Astrocyte (in vitro differentiated cells and primary cell): ENCODE data around the gene LINS1. TPM values are rescaled to one million over a fixed set of nuclear protein-coding genes. Genes with fewer than 3 reads are reported as not detected.

ENCODE experiments used
- DNase-seq: peaks from one replicate; pipeline ENCODE4 v3.0.0-alpha.2; 2010; ENCODE audit warnings: low read depth
- FAIRE-seq: peaks from 2 replicates; lab custom pipeline; 2011; peaks lifted over from hg19 to GRCh38; lab: Jason Lieb, UNC
- H2AFZ ChIP-seq: 2 replicates; pipeline ENCODE4 v1.6.0; 2012; ENCODE audit warnings: low read depth, low read length, inconsistent platforms
- H3K27ac ChIP-seq: 2 replicates; pipeline ENCODE4 v1.5.1; 2011; ENCODE audit warnings: low read depth, low read length, inconsistent platforms
- H3K27me3 ChIP-seq: 2 replicates; pipeline ENCODE4 v1.6.0; 2011; ENCODE audit warnings: low read length, inconsistent platforms; ENCODE audit not compliant: insufficient read depth
- H3K36me3 ChIP-seq: 2 replicates; pipeline ENCODE4 v1.5.1; 2011; ENCODE audit warnings: low read length, inconsistent platforms; ENCODE audit not compliant: insufficient read depth
- H3K4me1 ChIP-seq: 2 replicates; pipeline ENCODE4 v1.5.1; 2011; ENCODE audit warnings: low read length, inconsistent platforms; ENCODE audit not compliant: insufficient read depth
- H3K4me2 ChIP-seq: 2 replicates; pipeline ENCODE4 v1.6.0; 2012; ENCODE audit warnings: low read length, inconsistent platforms
- H3K4me3 ChIP-seq: 2 replicates; pipeline ENCODE4 v1.5.1; 2011; ENCODE audit warnings: low read depth, mild to moderate bottlenecking, low read length, inconsistent platforms; ENCODE audit not compliant: insufficient read depth
- H3K79me2 ChIP-seq: 2 replicates; pipeline ENCODE4 v1.6.0; 2012; ENCODE audit warnings: mild to moderate bottlenecking, low read length, inconsistent platforms; ENCODE audit not compliant: insufficient read depth
- H3K9ac ChIP-seq: 2 replicates; pipeline ENCODE4 v1.6.0; 2012; ENCODE audit warnings: mild to moderate bottlenecking, low read length, inconsistent platforms
- H3K9me3 ChIP-seq: 2 replicates; pipeline ENCODE4 v1.5.1; 2012; ENCODE audit warnings: low read depth, mild to moderate bottlenecking, low read length, inconsistent platforms; ENCODE audit not compliant: insufficient read depth
- H4K20me1 ChIP-seq: 2 replicates; pipeline ENCODE4 v1.6.0; 2012; ENCODE audit warnings: low read length, inconsistent platforms; ENCODE audit not compliant: insufficient read depth
- H3K27ac Mint-ChIP-seq: one replicate; pipeline ENCODE4 v1.8.0; 2021; ENCODE audit warnings: mild to moderate bottlenecking, mixed read lengths; ENCODE audit not compliant: unreplicated experiment
- H3K27me3 Mint-ChIP-seq: one replicate; pipeline ENCODE4 v1.8.0; 2021; ENCODE audit warnings: low read depth, mixed read lengths; ENCODE audit not compliant: unreplicated experiment
- H3K36me3 Mint-ChIP-seq: one replicate; pipeline ENCODE4 v1.8.0; 2021; ENCODE audit warnings: low read depth, mixed read lengths; ENCODE audit not compliant: unreplicated experiment
- H3K4me1 Mint-ChIP-seq: one replicate; pipeline ENCODE4 v1.8.0; 2021; ENCODE audit warnings: low read depth, mixed read lengths; ENCODE audit not compliant: unreplicated experiment
- H3K4me3 Mint-ChIP-seq: one replicate; pipeline ENCODE4 v1.8.0; 2021; ENCODE audit warnings: mild to moderate bottlenecking, moderate library complexity, mixed read lengths; ENCODE audit not compliant: unreplicated experiment
- H3K9me3 Mint-ChIP-seq: one replicate; pipeline ENCODE4 v1.8.0; 2021; ENCODE audit warnings: mild to moderate bottlenecking, mixed read lengths; ENCODE audit not compliant: unreplicated experiment
- CTCF ChIP-seq: IDR thresholded peaks from 2 replicates; pipeline ENCODE4 v1.5.1; 2011; ENCODE audit warnings: low read depth, mild to moderate bottlenecking, inconsistent platforms, low read length, moderate library complexity; ENCODE audit not compliant: insufficient read depth
- EZH2 ChIP-seq: IDR thresholded peaks from 2 replicates; pipeline ENCODE4 v1.6.1; 2012; ENCODE audit warnings: mild to moderate bottlenecking, low read length, inconsistent platforms; ENCODE audit not compliant: insufficient read depth
- total RNA-seq: library from RNA; stranded (reverse); gene quantifications from 2 replicates; pipeline ENCODE4 v1.2.1, GENCODE V29; 2021

Gene LINS1
- total RNA-seq, 1 donor from 2014 or later: 10.7 TPM

GRCh38 chr15:100628746-100629145 is 26.8 kb upstream of the LINS1 start:
- no peak overlapping the region for H3K27ac Mint-ChIP-seq

GRCh38 chr15:100627789-100628395 is 25.9 kb upstream of the LINS1 start:
- peak; percentile 52 for FAIRE-seq
- no peak overlapping the region for H3K4me3 ChIP-seq
- no peak overlapping the region for H3K9ac ChIP-seq
- no peak overlapping the region for H3K4me2 ChIP-seq
- no peak for TF ChIP-seq EZH2
- TF ChIP-seq CTCF: peak; percentile 82
- no peaks in the 10 kb centered on the region for H3K9me3 Mint-ChIP-seq
- H3K4me1 ChIP-seq: no peaks in the 10 kb centered on the region
- no peaks in the 10 kb centered on the region for H3K9me3 ChIP-seq
- H3K79me2 ChIP-seq: peaks cover 24% of the 10 kb centered on the region
- H3K27me3 Mint-ChIP-seq: no peaks in the 10 kb centered on the region
- DNase-seq: peak; percentile 60
- H3K4me3 Mint-ChIP-seq: no peak overlapping the region
- H3K27ac ChIP-seq: no peak overlapping the region
- H3K27me3 ChIP-seq: no peaks in the 10 kb centered on the region
- H2AFZ ChIP-seq: no peak overlapping the region
- H3K36me3 ChIP-seq: no peaks in the 10 kb centered on the region
- no peak overlapping the region for H3K27ac Mint-ChIP-seq
- no peaks in the 10 kb centered on the region for H3K4me1 Mint-ChIP-seq
- peaks cover 18% of the 10 kb centered on the region for H4K20me1 ChIP-seq
- H3K36me3 Mint-ChIP-seq: no peaks in the 10 kb centered on the region

More at GRCh38 chr15:100628746-100629145, 26.8 kb upstream of the LINS1 start:
- no peak overlapping the region for H3K27ac ChIP-seq
- H2AFZ ChIP-seq: no peak overlapping the region
- Mint-ChIP-seq H3K27me3 (no peaks in the 10 kb centered on the region), H3K4me1 (no peaks in the 10 kb centered on the region), H3K36me3 (no peaks in the 10 kb centered on the region), H3K9me3 (no peaks in the 10 kb centered on the region), H3K4me3 (no peak overlapping the region)
- H3K4me3 ChIP-seq: no peak overlapping the region
- peaks cover 28% of the 10 kb centered on the region for H3K79me2 ChIP-seq
- no peak overlapping the region for H3K9ac ChIP-seq
- no peak for FAIRE-seq
- H3K9me3 ChIP-seq: no peaks in the 10 kb centered on the region
- H3K4me1 ChIP-seq: no peaks in the 10 kb centered on the region
- no peaks in the 10 kb centered on the region for H3K27me3 ChIP-seq
- H3K4me2 ChIP-seq: no peak overlapping the region
- DNase-seq: peak; percentile 30
- H4K20me1 ChIP-seq: peaks cover 22% of the 10 kb centered on the region
- TF ChIP-seq CTCF (no peak), EZH2 (no peak)
- H3K36me3 ChIP-seq: no peaks in the 10 kb centered on the region

- H3K4me3 Mint-ChIP-seq: no peak overlapping the region
- peaks cover 10% of the 10 kb centered on the region for H4K20me1 ChIP-seq
- H3K4me1 Mint-ChIP-seq: no peaks in the 10 kb centered on the region
- no peak overlapping the region for H3K27ac Mint-ChIP-seq
- peaks cover 13% of the 10 kb centered on the region for H3K36me3 Mint-ChIP-seq
- H3K9me3 Mint-ChIP-seq: no peaks in the 10 kb centered on the region
- H3K27ac ChIP-seq: no peak overlapping the region
- no peak overlapping the region for H3K4me2 ChIP-seq
- H3K36me3 ChIP-seq: no peaks in the 10 kb centered on the region
- H3K4me1 ChIP-seq: no peaks in the 10 kb centered on the region
- H3K79me2 ChIP-seq: no peaks in the 10 kb centered on the region
- H2AFZ ChIP-seq: no peak overlapping the region
- no peaks in the 10 kb centered on the region for H3K9me3 ChIP-seq
- DNase-seq: peak; percentile 46
- H3K27me3 Mint-ChIP-seq: no peaks in the 10 kb centered on the region
- H3K4me3 ChIP-seq: no peak overlapping the region
- no peak for FAIRE-seq
- TF ChIP-seq CTCF (no peak), EZH2 (no peak)
- H3K27me3 ChIP-seq: no peaks in the 10 kb centered on the region
- H3K9ac ChIP-seq: no peak overlapping the region
Measured at GRCh38 chr15:100623301-100623700, 21.3 kb upstream of the LINS1 start.
